HEK293T (cell line): ENCODE data around the gene HEG1.

ENCODE experiments used
- ARNT ChIP-seq: fragments of 450-650 bp; IDR thresholded peaks from 2 replicates; pipeline ENCODE4 v1.6.1; 2017; ENCODE audit warnings: mild to moderate bottlenecking
- BHLHE40 ChIP-seq: fragments of 450-650 bp; IDR thresholded peaks from 2 replicates; pipeline ENCODE4 v1.6.1; 2016; ENCODE audit warnings: mild to moderate bottlenecking, moderate library complexity, borderline replicate concordance
- ELF4 ChIP-seq: fragments of 450-650 bp; IDR thresholded peaks from 2 replicates; pipeline ENCODE4 v1.6.1; 2017; ENCODE audit warnings: antibody characterized with exemption
- FOXA1 ChIP-seq: fragments of 450-650 bp; IDR thresholded peaks from 2 replicates; pipeline ENCODE4 v1.6.1; 2016; ENCODE audit warnings: mild to moderate bottlenecking
- FOXK2 ChIP-seq: fragments of 450-650 bp; IDR thresholded peaks from 2 replicates; pipeline ENCODE4 v1.6.1; 2016; ENCODE audit warnings: mild to moderate bottlenecking
- FOXM1 ChIP-seq: fragments of 450-650 bp; IDR thresholded peaks from 2 replicates; pipeline ENCODE4 v1.6.1; 2017; ENCODE audit warnings: mild to moderate bottlenecking, borderline replicate concordance
- L3MBTL2 ChIP-seq: fragments of 450-650 bp; conservative IDR thresholded peaks from 2 replicates; pipeline ENCODE4 v1.6.1; 2016; ENCODE audit warnings: mild to moderate bottlenecking
- NFRKB ChIP-seq: fragments of 450-650 bp; IDR thresholded peaks from 2 replicates; pipeline ENCODE4 v1.6.1; 2016; ENCODE audit warnings: mild to moderate bottlenecking, moderate library complexity
- PKNOX1 ChIP-seq: fragments of 450-650 bp; IDR thresholded peaks from 2 replicates; pipeline ENCODE4 v1.6.1; 2016
- SP1 ChIP-seq: fragments of 450-650 bp; IDR thresholded peaks from 2 replicates; pipeline ENCODE4 v1.6.1; 2017
- SUZ12 ChIP-seq: fragments of 450-650 bp; IDR thresholded peaks from 2 replicates; pipeline ENCODE4 v1.6.1; 2016; ENCODE audit warnings: mild to moderate bottlenecking
- TARDBP ChIP-seq: fragments of 450-650 bp; IDR thresholded peaks from 2 replicates; pipeline ENCODE4 v1.6.1; 2016
- ZNF384 ChIP-seq: fragments of 450-650 bp; IDR thresholded peaks from 2 replicates; pipeline ENCODE4 v1.6.1; 2016

GRCh38 chr3:125059488-125060245, 3.9 kb upstream of the HEG1 start:
- no peak for TF ChIP-seq SUZ12
- TF ChIP-seq FOXK2 = no peak
- TF ChIP-seq ZNF384 = no peak
- no peak for TF ChIP-seq TARDBP
- TF ChIP-seq SP1 = no peak
- TF ChIP-seq NFRKB = no peak
- no peak for TF ChIP-seq PKNOX1
- TF ChIP-seq FOXA1 = no peak
- TF ChIP-seq L3MBTL2 = no peak
- no peak for TF ChIP-seq ELF4
- TF ChIP-seq ARNT = no peak
- TF ChIP-seq FOXM1 = no peak
- no peak for TF ChIP-seq BHLHE40
